Measurements from ENCODE around the gene MTMR1.

GRCh38 chrX:150813922-150814321 lies 120.7 kb downstream of the MTMR1 start:
- TF ChIP-seq POLR2A (IDR thresholded peaks at IDR 0.05; ENCODE audit: low read depth, low read length) (no peak), EZH2 (IDR thresholded peaks at IDR 0.05; ENCODE audit: borderline replicate concordance, low read depth, low read length, severe bottlenecking) (no peak), CTCF (IDR thresholded peaks at IDR 0.05; ENCODE audit: extremely low read depth in 1 of 2, insufficient read depth in 1 of 2, low read depth in 1 of 2, low read length in 2 of 2) (no peak), GATA2 (IDR thresholded peaks at IDR 0.05; ENCODE audit: insufficient read depth, insufficient read length, low read depth, low read length) (no peak), POLR2AphosphoS5 (IDR thresholded peaks at IDR 0.05; ENCODE audit: insufficient read depth, low read depth, low read length) (no peak), MYC (IDR thresholded peaks at IDR 0.05; ENCODE audit: low read depth, low read length) (no peak), MAX (IDR thresholded peaks at IDR 0.05; ENCODE audit: insufficient read depth, insufficient read length) (no peak)

All from endothelial cell of umbilical vein (primary cell).